Esophagus (tissue), 2 donors: Measurements from ENCODE around the gene ATP1B2. TPM values are rescaled to one million over a fixed set of nuclear protein-coding genes. Genes with fewer than 3 reads are reported as not detected.

Experiments
- H3K27ac ChIP-seq, 2 donors: one replicate each; pipeline ENCODE4 v1.5.1; 2013; ENCODE audit warnings: low read depth in 2 of 2, mild to moderate bottlenecking in 2 of 2, inconsistent platforms in 1 of 2, low read length in 1 of 2, moderate library complexity in 1 of 2
- H3K27me3 ChIP-seq, 2 donors: one replicate each; pipeline ENCODE4 v1.6.1; 2013; ENCODE audit warnings: low read length in 2 of 2, control low read depth in 1 of 2, mild to moderate bottlenecking in 1 of 2; ENCODE audit not compliant: insufficient read depth in 2 of 2, control insufficient read depth in 1 of 2
- H3K36me3 ChIP-seq, 2 donors: one replicate each; pipeline ENCODE4 v1.6.1; 2013; ENCODE audit warnings: low read length in 1 of 2; ENCODE audit not compliant: control insufficient read depth in 2 of 2, insufficient read depth in 2 of 2
- H3K4me1 ChIP-seq, 2 donors: one replicate each; pipeline ENCODE4 v1.6.1; 2013; ENCODE audit warnings: low read length in 1 of 2; ENCODE audit not compliant: control insufficient read depth in 2 of 2, insufficient read depth in 2 of 2
- H3K4me3 ChIP-seq, 2 donors: one replicate each; pipeline ENCODE4 v1.5.1; 2013; ENCODE audit warnings: low read length in 2 of 2, mild to moderate bottlenecking in 2 of 2, low read depth in 1 of 2, moderate library complexity in 1 of 2
- H3K9me3 ChIP-seq, 2 donors: one replicate each; pipeline ENCODE4 v1.6.1; 2013; ENCODE audit warnings: mild to moderate bottlenecking in 2 of 2, low read depth in 1 of 2, low read length in 1 of 2, moderate library complexity in 1 of 2; ENCODE audit not compliant: control insufficient read depth in 2 of 2, insufficient read depth in 1 of 2
- WGBS, 2 donors: extraction: QIAGEN DNeasy Blood & Tissue Kit; methylation state at CpG; one replicate each; pipeline ENCODE4 v1.1.7; 2013; 5-methylcytosine and 5-hydroxymethylcytosine counted together
- polyA plus RNA-seq, 2 donors: library from polyadenylated mRNA; stranded (reverse); fragments of 200-250 nt; gene quantifications; one replicate each; pipeline ENCODE4 v1.2.3, GENCODE V29; 2013
- donor health status: healthy with polysubstance abuse.
- donor health status: Bipolar disorder and iron deficiency.

ATP1B2 gene
- polyA plus RNA-seq, 2 donors: 0.24 to 0.51 TPM

DNA sequence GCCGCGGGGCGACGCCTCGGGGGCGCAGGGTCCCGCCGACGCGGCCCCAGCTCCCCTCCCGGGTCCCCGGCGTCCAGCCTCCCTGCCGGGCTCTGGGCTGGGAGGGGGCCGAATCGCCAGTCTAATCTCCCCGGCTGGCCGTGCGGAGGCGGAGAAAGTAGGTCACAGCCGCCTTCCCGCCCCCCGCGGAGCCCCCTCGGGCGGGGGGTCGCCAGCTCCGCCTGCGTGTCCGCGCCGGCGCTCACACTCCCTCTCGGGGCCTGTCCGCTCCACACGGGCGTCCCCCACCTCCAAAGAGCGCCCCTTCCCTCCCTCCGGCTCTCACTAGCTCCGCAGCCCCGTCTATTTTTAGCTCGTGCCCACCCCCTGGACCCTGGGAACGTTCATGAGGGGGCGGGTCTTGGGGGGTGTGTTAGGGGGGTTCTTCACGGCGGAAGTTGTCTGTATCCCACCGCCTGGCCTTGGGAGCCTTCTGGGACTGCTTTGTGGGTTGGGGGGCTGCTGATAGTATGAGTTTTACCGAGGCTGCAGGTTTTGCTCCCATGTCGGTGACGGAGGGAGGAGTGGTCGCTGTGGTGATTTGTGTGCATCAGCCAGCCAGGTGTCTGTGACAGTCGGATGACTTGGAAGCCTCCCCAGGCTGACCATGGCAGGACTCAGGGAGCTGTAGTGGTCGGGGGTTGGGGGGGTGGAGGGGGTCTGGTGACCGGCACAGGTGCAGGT, 1.1 kb downstream of the ATP1B2 start:
- peaks cover 0 to 5% of the 10 kb centered on the region in 2 donors for H3K27me3 ChIP-seq

GRCh38 chr17:7652388-7653356, 1.9 kb downstream of the ATP1B2 start:
- 66% methylated on average over 12 of the region's 12 CpGs for WGBS, 2 donors
- H3K27ac ChIP-seq: no peak overlapping the region
- peaks cover 0 to 6% of the 10 kb centered on the region in 2 donors for H3K4me1 ChIP-seq
- H3K9me3 ChIP-seq: no peaks in the 10 kb centered on the region
- H3K4me3 ChIP-seq: no peak overlapping the region
- H3K27me3 ChIP-seq: peaks cover 0 to 5% of the 10 kb centered on the region in 2 donors
- H3K36me3 ChIP-seq: no peaks in the 10 kb centered on the region

More for the DNA sequence above, 1.1 kb downstream of the ATP1B2 start:
- H3K27ac ChIP-seq: peak overlapping the region in 1 of 2 donors; percentile 0
- H3K9me3 ChIP-seq: no peaks in the 10 kb centered on the region
- WGBS, 2 donors: 5 to 8% methylated on average over 43 to 54 of the region's 54 CpGs
- peaks cover 0 to 6% of the 10 kb centered on the region in 2 donors for H3K4me1 ChIP-seq
- peak overlapping the region; percentile 33 to 48 for H3K4me3 ChIP-seq
- no peaks in the 10 kb centered on the region for H3K36me3 ChIP-seq

DNA sequence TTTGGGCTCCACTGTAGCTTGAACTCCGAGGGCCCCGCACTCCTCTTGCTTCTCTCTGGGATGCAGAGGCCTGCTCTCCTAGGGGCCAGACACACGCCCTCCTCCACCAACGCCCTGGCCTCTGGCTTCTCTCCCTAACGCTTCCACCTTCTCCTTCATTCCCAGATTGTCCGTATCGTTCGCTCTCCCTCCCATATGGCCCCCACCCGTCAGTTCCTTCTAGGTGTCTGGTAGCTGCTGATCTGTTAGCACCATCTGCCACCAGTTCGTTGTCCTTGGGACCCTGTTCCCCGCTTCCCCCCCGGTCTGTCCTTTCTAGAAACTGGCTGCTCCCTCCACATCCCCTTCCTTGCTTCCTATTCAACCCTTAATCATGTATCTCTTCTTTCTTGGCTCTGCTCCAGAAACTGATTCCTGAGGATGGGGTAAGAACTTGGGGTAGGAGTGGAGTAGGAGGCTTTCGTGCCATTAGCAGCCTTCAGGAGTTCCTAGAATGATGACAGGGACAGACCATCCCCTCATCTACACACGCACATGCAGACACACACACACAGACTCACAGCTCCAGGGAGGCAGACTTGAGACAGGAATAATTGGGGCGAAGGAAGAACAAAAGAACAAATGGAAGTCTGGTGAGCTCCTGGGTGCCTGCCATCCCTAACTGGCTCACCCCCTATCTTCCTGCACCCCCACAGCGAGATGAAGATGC, 4.3 kb downstream of the ATP1B2 start:
- H3K4me1 ChIP-seq: peaks cover 0 to 6% of the 10 kb centered on the region in 2 donors
- no peaks in the 10 kb centered on the region for H3K9me3 ChIP-seq
- peaks cover 0 to 5% of the 10 kb centered on the region in 2 donors for H3K27me3 ChIP-seq
- no peaks in the 10 kb centered on the region for H3K36me3 ChIP-seq
- 79 to 81% methylated on average over 15 to 16 of the region's 16 CpGs for WGBS, 2 donors
- H3K27ac ChIP-seq: no peak overlapping the region
- no peak overlapping the region for H3K4me3 ChIP-seq

- peaks cover 0 to 5% of the 10 kb centered on the region in 2 donors for H3K27me3 ChIP-seq
- H3K27ac ChIP-seq: no peak overlapping the region
Measured at GRCh38 chr17:7655541-7655840, 4.8 kb downstream of the ATP1B2 start.

GRCh38 chr17:7656958-7657609, 6.4 kb downstream of the ATP1B2 start:
- Histone ChIP-seq H3K4me3 (no peak overlapping the region), H3K27ac (no peak overlapping the region), H3K36me3 (no peaks in the 10 kb centered on the region), H3K4me1 (no peaks in the 10 kb centered on the region), H3K9me3 (no peaks in the 10 kb centered on the region), H3K27me3 (no peaks in the 10 kb centered on the region)
- 57 to 60% methylated on average over 10 of the region's 10 CpGs for WGBS, 2 donors

More at GRCh38 chr17:7655541-7655840, 4.8 kb downstream of the ATP1B2 start:
- Histone ChIP-seq H3K4me1 (peaks cover 0 to 6% of the 10 kb centered on the region in 2 donors), H3K9me3 (no peaks in the 10 kb centered on the region), H3K4me3 (no peak overlapping the region), H3K36me3 (no peaks in the 10 kb centered on the region)
- WGBS, 2 donors: 88 to 92% methylated on average over 17 of the region's 17 CpGs

DNA sequence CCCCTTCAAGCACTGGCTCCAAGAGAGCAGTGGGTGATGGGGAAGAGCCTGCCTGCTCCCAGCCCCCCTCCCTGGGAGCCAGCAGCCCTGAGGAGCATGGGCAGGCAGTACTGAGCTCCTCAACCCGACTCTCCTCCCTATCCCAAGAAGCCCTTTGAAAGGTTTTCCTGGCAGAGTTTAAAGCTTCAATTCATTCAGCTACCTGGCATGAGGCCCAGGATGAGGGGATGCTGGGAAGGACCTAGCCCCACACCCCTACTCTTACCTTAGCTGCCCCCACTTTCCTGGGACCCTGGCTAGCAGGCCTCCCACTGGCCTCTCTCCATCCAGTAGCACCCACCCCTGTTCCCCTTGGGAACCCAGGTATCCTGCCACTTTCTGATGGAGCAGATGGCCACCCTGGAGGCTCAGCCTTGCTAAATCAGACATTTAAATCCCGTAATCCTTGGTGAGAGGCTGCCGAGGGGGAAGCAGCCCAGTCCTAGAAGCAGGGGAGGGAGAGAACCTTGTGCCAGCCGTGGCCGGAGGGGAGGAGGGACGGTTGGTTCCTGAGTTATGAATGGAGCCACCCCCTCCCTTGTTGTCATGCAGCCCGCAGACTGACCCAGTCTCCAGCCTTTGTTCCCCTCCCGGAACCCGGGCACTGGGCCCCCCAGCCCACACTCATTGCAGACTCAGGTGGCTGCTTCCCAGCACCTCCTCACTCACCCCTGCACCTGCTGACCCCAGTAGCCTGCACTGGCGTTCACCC, 17.1 kb downstream of the ATP1B2 start:
- Histone ChIP-seq H3K27me3 (no peaks in the 10 kb centered on the region), H3K4me1 (no peaks in the 10 kb centered on the region), H3K27ac (no peak overlapping the region), H3K36me3 (peaks cover 0 to 21% of the 10 kb centered on the region in 2 donors), H3K4me3 (no peak overlapping the region), H3K9me3 (no peaks in the 10 kb centered on the region)
- 67 to 72% methylated on average over 10 of the region's 10 CpGs for WGBS, 2 donors

DNA sequence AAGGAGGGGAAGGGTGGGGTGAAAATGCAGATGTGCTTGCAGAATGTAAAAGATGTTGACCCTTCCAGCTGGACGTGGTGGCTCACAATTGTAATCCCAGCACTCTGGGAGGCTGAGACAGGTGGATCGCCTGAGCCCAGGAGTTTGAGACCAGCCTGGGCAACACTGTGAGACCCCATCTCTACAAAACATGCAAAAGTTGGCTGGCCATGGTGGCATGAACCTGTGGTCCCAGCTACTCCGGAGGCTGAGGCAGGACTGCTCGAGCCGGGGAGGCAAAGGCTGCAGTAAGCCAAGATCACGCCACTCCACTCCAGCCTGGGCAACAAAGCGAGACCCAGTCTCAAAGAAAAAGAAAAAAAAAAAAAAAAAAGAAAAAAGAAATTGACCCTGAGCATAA, 17.8 kb downstream of the ATP1B2 start:
- Histone ChIP-seq H3K4me1 (no peaks in the 10 kb centered on the region), H3K36me3 (peaks cover 4 to 24% of the 10 kb centered on the region in 2 donors), H3K27ac (no peak overlapping the region), H3K9me3 (peaks cover 0 to 1% of the 10 kb centered on the region in 2 donors), H3K27me3 (no peaks in the 10 kb centered on the region), H3K4me3 (no peak overlapping the region)
- WGBS, 2 donors: 91 to 96% methylated on average over 7 of the region's 7 CpGs

- Histone ChIP-seq H3K36me3 (peaks cover 19 to 38% of the 10 kb centered on the region in 2 donors), H3K4me1 (no peaks in the 10 kb centered on the region)
- WGBS, 2 donors: 94 to 97% methylated on average over 2 of the region's 2 CpGs
Measured at GRCh38 chr17:7673239-7673638, 22.5 kb downstream of the ATP1B2 start.

More at GRCh38 chr17:7673239-7673638, 22.5 kb downstream of the ATP1B2 start:
- H3K9me3 ChIP-seq: peaks cover 0 to 6% of the 10 kb centered on the region in 2 donors
- no peaks in the 10 kb centered on the region for H3K27me3 ChIP-seq
- H3K27ac ChIP-seq: no peak overlapping the region
- H3K4me3 ChIP-seq: no peak overlapping the region
